HL-60 (cell line): ENCODE data around the gene SH3RF1.

Experiments used
- DNase-seq, 2 experiments: peaks; one replicate each; pipeline ENCODE4 v3.0.0-alpha.2; 2010 to 2020; ENCODE audit warnings: low read depth in 1 of 2, low spot score in 1 of 2
- H3K27ac ChIP-seq: fragments of 250-450 bp; sonication (Bioruptor Pico); replicated peaks from 2 replicates; pipeline ENCODE4 v1.5.1; 2020; ENCODE audit warnings: mild to moderate bottlenecking, moderate library complexity
- H3K27me3 ChIP-seq: fragments of 250-450 bp; sonication (Bioruptor Pico); 2 replicates; pipeline ENCODE4 v1.5.1; 2021; ENCODE audit warnings: mild to moderate bottlenecking, moderate library complexity; ENCODE audit not compliant: insufficient read depth, poor library complexity, severe bottlenecking
- H3K4me3 ChIP-seq: replicated peaks from 2 replicates; pipeline ENCODE4 v1.5.1; 2011; ENCODE audit warnings: mild to moderate bottlenecking, control low read depth, low read length; ENCODE audit not compliant: insufficient read depth
- GABPA ChIP-seq: IDR thresholded peaks from 2 replicates; pipeline ENCODE4 v1.6.1; 2012; ENCODE audit warnings: low read depth
- POLR2AphosphoS5 ChIP-seq: IDR thresholded peaks from 2 replicates; pipeline ENCODE4 v1.6.1; 2012; ENCODE audit warnings: low read depth
- SPI1 ChIP-seq: IDR thresholded peaks from 2 replicates; pipeline ENCODE4 v1.6.1; 2012; ENCODE audit warnings: low read depth, mild to moderate bottlenecking, borderline replicate concordance
- TF ChIP-seq, protein P1 (sequence below): IDR thresholded peaks from one replicate; pipeline ENCODE4 v1.5.1; 2011; ENCODE audit warnings: low read length, control low read depth, inconsistent platforms; ENCODE audit not compliant: insufficient read depth
- TF ChIP-seq, protein P2 (sequence below): IDR thresholded peaks from 2 replicates; pipeline ENCODE4 v1.6.1; 2012; ENCODE audit warnings: low read depth; ENCODE audit not compliant: insufficient replicate concordance

Gene SH3RF1

DNA sequence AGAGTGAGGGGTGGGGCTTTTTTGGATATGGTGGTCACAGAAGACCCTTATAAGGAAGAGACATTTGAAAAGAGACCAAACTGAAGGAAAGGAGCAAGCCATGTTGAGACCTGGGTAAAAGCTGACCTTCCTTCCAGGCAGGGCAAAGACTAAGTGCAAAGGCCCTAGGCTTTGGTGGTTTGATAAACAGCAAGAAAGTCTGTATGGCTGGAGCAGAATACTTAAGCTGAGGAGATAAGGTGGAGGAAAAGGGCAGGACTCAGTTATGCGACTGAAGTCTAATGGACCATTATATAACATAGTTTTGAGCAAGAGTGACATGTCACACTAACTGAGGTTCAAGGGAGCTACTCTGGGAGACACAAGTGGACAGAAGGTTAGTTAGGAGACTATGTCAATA, 20.0 kb downstream of the SH3RF1 start:
- no peak for DNase-seq
- Histone ChIP-seq H3K4me3 (no peak overlapping the region), H3K27me3 (no peaks in the 10 kb centered on the region), H3K27ac (no peak overlapping the region)
- TF ChIP-seq GABPA (no peak), POLR2AphosphoS5 (no peak), SPI1 (no peak)
- TF ChIP-seq, protein P1, sequence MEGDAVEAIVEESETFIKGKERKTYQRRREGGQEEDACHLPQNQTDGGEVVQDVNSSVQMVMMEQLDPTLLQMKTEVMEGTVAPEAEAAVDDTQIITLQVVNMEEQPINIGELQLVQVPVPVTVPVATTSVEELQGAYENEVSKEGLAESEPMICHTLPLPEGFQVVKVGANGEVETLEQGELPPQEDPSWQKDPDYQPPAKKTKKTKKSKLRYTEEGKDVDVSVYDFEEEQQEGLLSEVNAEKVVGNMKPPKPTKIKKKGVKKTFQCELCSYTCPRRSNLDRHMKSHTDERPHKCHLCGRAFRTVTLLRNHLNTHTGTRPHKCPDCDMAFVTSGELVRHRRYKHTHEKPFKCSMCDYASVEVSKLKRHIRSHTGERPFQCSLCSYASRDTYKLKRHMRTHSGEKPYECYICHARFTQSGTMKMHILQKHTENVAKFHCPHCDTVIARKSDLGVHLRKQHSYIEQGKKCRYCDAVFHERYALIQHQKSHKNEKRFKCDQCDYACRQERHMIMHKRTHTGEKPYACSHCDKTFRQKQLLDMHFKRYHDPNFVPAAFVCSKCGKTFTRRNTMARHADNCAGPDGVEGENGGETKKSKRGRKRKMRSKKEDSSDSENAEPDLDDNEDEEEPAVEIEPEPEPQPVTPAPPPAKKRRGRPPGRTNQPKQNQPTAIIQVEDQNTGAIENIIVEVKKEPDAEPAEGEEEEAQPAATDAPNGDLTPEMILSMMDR: no peak
- TF ChIP-seq, protein P2, sequence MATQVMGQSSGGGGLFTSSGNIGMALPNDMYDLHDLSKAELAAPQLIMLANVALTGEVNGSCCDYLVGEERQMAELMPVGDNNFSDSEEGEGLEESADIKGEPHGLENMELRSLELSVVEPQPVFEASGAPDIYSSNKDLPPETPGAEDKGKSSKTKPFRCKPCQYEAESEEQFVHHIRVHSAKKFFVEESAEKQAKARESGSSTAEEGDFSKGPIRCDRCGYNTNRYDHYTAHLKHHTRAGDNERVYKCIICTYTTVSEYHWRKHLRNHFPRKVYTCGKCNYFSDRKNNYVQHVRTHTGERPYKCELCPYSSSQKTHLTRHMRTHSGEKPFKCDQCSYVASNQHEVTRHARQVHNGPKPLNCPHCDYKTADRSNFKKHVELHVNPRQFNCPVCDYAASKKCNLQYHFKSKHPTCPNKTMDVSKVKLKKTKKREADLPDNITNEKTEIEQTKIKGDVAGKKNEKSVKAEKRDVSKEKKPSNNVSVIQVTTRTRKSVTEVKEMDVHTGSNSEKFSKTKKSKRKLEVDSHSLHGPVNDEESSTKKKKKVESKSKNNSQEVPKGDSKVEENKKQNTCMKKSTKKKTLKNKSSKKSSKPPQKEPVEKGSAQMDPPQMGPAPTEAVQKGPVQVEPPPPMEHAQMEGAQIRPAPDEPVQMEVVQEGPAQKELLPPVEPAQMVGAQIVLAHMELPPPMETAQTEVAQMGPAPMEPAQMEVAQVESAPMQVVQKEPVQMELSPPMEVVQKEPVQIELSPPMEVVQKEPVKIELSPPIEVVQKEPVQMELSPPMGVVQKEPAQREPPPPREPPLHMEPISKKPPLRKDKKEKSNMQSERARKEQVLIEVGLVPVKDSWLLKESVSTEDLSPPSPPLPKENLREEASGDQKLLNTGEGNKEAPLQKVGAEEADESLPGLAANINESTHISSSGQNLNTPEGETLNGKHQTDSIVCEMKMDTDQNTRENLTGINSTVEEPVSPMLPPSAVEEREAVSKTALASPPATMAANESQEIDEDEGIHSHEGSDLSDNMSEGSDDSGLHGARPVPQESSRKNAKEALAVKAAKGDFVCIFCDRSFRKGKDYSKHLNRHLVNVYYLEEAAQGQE: no peak

DNA sequence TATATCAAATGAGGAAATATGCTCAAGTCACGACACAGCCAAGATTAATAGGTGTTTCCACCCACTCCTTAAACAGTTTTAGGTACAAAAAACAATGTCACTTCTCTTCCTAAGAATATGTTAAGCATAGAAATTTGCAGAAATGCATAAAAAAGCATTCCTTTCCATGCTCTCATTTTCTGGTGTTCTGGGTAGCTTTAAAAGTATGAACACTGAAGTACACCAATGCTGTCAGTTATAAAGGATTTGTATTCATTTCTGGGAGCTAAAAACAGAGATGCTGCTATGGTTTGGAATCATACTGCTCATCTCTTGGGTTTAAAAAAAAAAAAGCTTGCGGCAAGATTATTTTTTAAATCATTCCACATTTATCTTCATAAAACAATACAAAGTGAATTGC, 20.8 kb downstream of the SH3RF1 start:
- H3K27me3 ChIP-seq: no peaks in the 10 kb centered on the region
- H3K27ac ChIP-seq: no peak overlapping the region
- H3K4me3 ChIP-seq: no peak overlapping the region
- DNase-seq: no peak
- TF ChIP-seq POLR2AphosphoS5 (no peak), GABPA (no peak), SPI1 (no peak)
- TF ChIP-seq, protein P2: no peak
- TF ChIP-seq, protein P1: no peak

DNA sequence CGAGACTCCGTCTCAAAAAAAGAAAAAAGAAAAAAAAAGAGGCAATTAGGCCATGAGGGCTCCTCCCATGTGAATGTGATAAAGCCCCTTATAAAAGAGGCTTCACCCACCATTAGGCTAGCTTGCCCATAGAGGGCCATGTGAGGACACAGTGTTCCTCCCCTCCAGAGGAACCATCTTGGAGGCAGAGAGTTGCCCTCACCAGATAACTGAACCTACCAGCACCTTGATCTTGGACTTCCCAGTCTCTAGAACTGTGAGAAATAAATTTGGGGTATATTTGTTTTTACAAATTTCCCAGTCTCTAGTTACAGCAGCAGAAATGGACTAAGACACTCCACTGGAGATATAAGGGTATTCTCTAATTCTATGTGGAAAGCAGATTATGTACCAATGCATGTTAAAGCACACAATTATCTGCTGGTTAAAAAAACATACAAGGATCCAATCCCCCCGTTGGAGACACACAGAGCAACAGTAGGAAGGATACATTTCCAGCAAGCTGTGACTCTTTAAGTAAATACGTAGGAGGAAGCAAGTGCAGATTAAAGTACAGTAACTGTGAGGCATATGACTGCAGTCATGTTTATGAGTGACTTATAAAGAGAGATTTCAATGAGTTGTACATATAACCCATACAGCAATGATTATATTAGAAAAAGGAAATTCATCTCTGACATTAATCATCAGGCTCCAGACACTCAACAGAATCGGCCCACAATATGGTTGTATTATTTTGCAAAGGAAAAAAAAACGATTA, 21.4 kb downstream of the SH3RF1 start:
- Histone ChIP-seq H3K27me3 (no peaks in the 10 kb centered on the region), H3K27ac (no peak overlapping the region), H3K4me3 (no peak overlapping the region)
- no peak for DNase-seq
- TF ChIP-seq, protein P1: no peak
- TF ChIP-seq, protein P2: no peak
- TF ChIP-seq POLR2AphosphoS5: no peak
- no peak for TF ChIP-seq GABPA
- TF ChIP-seq SPI1: no peak
